ENCODE data around the gene LAMA5. TPM values are rescaled to one million over a fixed set of nuclear protein-coding genes. Genes with fewer than 3 reads are reported as not detected.
A peak's percentile ranks its signal among the peaks of the same experiment; 100 is the strongest.

The LAMA5 gene
- total RNA-seq, 1 experiment from 2014 or later = 1,050 TPM

- peaks cover 76% of the 10 kb centered on the region for H3K4me1 ChIP-seq
- no TSS peak for BruUV-seq (replicated peaks)
- intact Hi-C loops (cut with micrococcal nuclease; ENCODE audit: unreplicated experiment) = loop anchor here (10.0 kb wide), 1 partner anchor 264 kb away; the partner anchor contains the start of genes PSMA7 and SS18L1
- CTCF ChIA-PET = interaction anchor here (0.5 to 2.1 kb wide), 5 partner anchors 10 to 566 kb away, joined by 3 to 11 read pairs (median 4); no protein-coding TSS in a partner anchor
- no peak for DNase-seq
- Mint-ChIP-seq H3K4me1 (ENCODE audit: low read depth, unreplicated experiment) (peaks cover 42% of the 10 kb centered on the region), H3K27ac (ENCODE audit: unreplicated experiment) (peak overlapping the region; percentile 83), H3K27me3 (ENCODE audit: insufficient read depth, unreplicated experiment) (no peaks in the 10 kb centered on the region), H3K36me3 (ENCODE audit: insufficient read depth, unreplicated experiment) (peaks cover 89% of the 10 kb centered on the region), H3K4me3 (ENCODE audit: unreplicated experiment) (peak overlapping the region; percentile 39), H3K9me3 (ENCODE audit: unreplicated experiment) (no peaks in the 10 kb centered on the region)
- H3K36me3 ChIP-seq (ENCODE audit: control insufficient read depth, insufficient read depth, low read length) = peaks cover 5% of the 10 kb centered on the region
- H3K4me3 ChIP-seq (ENCODE audit: low read depth, low read length) = no peak overlapping the region
- POLR2A ChIA-PET = interaction anchor here (1.0 kb wide), 1 partner anchor 22 kb away, joined by 3 read pairs; the partner anchor contains the start of gene RPS21
- TF ChIP-seq CTCF (IDR thresholded peaks at IDR 0.05; ENCODE audit: insufficient read depth in 1 of 2, low read depth in 1 of 2, low read length in 1 of 2, severe bottlenecking in 1 of 2, unreplicated experiment in 1 of 2) = no peak
- no peaks in the 10 kb centered on the region for H3K9me3 ChIP-seq
- H3K27me3 ChIP-seq (replicated peaks; ENCODE audit: control insufficient read depth, insufficient read depth, low read length) = no peaks in the 10 kb centered on the region
These were observed 42.2 kb upstream of the LAMA5 start for GRCh38 chr20:62409086-62409853.

GRCh38 chr20:62408640-62409039 is 41.5 kb upstream of the LAMA5 start:
- CTCF ChIA-PET = interaction anchor here (1.8 kb wide), 1 partner anchor 43 kb away, joined by 5 read pairs; no protein-coding TSS in a partner anchor
- H3K27ac Mint-ChIP-seq (ENCODE audit: unreplicated experiment) = peak overlapping the region; percentile 83
- H3K36me3 Mint-ChIP-seq (ENCODE audit: insufficient read depth, unreplicated experiment) = peaks cover 87% of the 10 kb centered on the region
- intact Hi-C loops (cut with micrococcal nuclease; ENCODE audit: unreplicated experiment) = loop anchor here (10.0 kb wide), 1 partner anchor 264 kb away; the partner anchor contains the start of genes PSMA7 and SS18L1
- POLR2A ChIA-PET = no interaction called here
- peaks cover 70% of the 10 kb centered on the region for H3K4me1 ChIP-seq
- H3K27me3 Mint-ChIP-seq (ENCODE audit: insufficient read depth, unreplicated experiment) = no peaks in the 10 kb centered on the region
- no peaks in the 10 kb centered on the region for H3K9me3 ChIP-seq
- no peak for TF ChIP-seq CTCF (IDR thresholded peaks at IDR 0.05; ENCODE audit: insufficient read depth in 1 of 2, low read depth in 1 of 2, low read length in 1 of 2, severe bottlenecking in 1 of 2, unreplicated experiment in 1 of 2)
- BruUV-seq (replicated peaks) = no TSS peak
- peak in 1 of 2 experiments; percentile 34 for DNase-seq
- H3K36me3 ChIP-seq (ENCODE audit: control insufficient read depth, insufficient read depth, low read length) = peaks cover 8% of the 10 kb centered on the region
- peak overlapping the region; percentile 78 for H3K4me3 Mint-ChIP-seq (ENCODE audit: unreplicated experiment)
- H3K27me3 ChIP-seq (replicated peaks; ENCODE audit: control insufficient read depth, insufficient read depth, low read length) = no peaks in the 10 kb centered on the region
- no peak overlapping the region for H3K4me3 ChIP-seq (ENCODE audit: low read depth, low read length)
- H3K9me3 Mint-ChIP-seq (ENCODE audit: unreplicated experiment) = no peaks in the 10 kb centered on the region
- H3K4me1 Mint-ChIP-seq (ENCODE audit: low read depth, unreplicated experiment) = peaks cover 42% of the 10 kb centered on the region

GRCh38 chr20:62408055-62408454 is 40.9 kb upstream of the LAMA5 start:
- ChIA-PET POLR2A (no interaction called here), CTCF (interaction anchor here (0.6 to 1.1 kb wide), 4 partner anchors 22 to 209 kb away, joined by 3 to 6 read pairs (median 4); partner anchors contain the start of gene ADRM1)
- Mint-ChIP-seq H3K27me3 (ENCODE audit: insufficient read depth, unreplicated experiment) (no peaks in the 10 kb centered on the region), H3K36me3 (ENCODE audit: insufficient read depth, unreplicated experiment) (peaks cover 86% of the 10 kb centered on the region), H3K4me1 (ENCODE audit: low read depth, unreplicated experiment) (peaks cover 42% of the 10 kb centered on the region), H3K27ac (ENCODE audit: unreplicated experiment) (peak overlapping the region; percentile 83), H3K9me3 (ENCODE audit: unreplicated experiment) (no peaks in the 10 kb centered on the region), H3K4me3 (ENCODE audit: unreplicated experiment) (peak overlapping the region; percentile 78)
- Histone ChIP-seq H3K4me3 (ENCODE audit: low read depth, low read length) (peak overlapping the region; percentile 37), H3K27me3 (replicated peaks; ENCODE audit: control insufficient read depth, insufficient read depth, low read length) (no peaks in the 10 kb centered on the region), H3K36me3 (ENCODE audit: control insufficient read depth, insufficient read depth, low read length) (peaks cover 7% of the 10 kb centered on the region), H3K9me3 (no peaks in the 10 kb centered on the region), H3K4me1 (peaks cover 64% of the 10 kb centered on the region)
- DNase-seq = peak in 1 of 2 experiments; percentile 43
- TF ChIP-seq CTCF (IDR thresholded peaks at IDR 0.05; ENCODE audit: insufficient read depth in 1 of 2, low read depth in 1 of 2, low read length in 1 of 2, severe bottlenecking in 1 of 2, unreplicated experiment in 1 of 2) = peak in 1 of 2 experiments; percentile 10
- TSS peak; percentile 35 for BruUV-seq (replicated peaks)
- intact Hi-C loops (cut with micrococcal nuclease; ENCODE audit: unreplicated experiment) = loop anchor here (10.0 kb wide), 1 partner anchor 263 kb away; the partner anchor contains the start of genes PSMA7 and SS18L1

Measured in Caco-2 (cell line).